GM23338 (cell line): ENCODE measurements around the gene BCAM. TPM values are rescaled to one million over a fixed set of nuclear protein-coding genes. Genes with fewer than 3 reads are reported as not detected.

ENCODE experiments used
- ATAC-seq: fragments of 200-7000 bp; cut with Tn5 transposase; 3 replicates; pipeline ENCODE4 v1.9.1; 2020
- DNase-seq: peaks from one replicate; pipeline ENCODE4 v3.0.0-alpha.2; 2015; ENCODE audit warnings: low spot score
- H2AFZ ChIP-seq: fragments of 200-600 bp; sonication (generic); 2 replicates; pipeline ENCODE4 v1.8.0; 2016; ENCODE audit warnings: antibody characterized with exemption, mild to moderate bottlenecking, moderate library complexity
- H3F3A ChIP-seq: fragments of 200-600 bp; sonication (generic); replicated peaks from 2 replicates; pipeline ENCODE4 v1.8.0; 2017; ENCODE audit warnings: antibody characterized with exemption, mixed run types, low read depth
- H3K27ac ChIP-seq: fragments of 200-600 bp; sonication (generic); 2 replicates; pipeline ENCODE4 v1.6.1; 2016; ENCODE audit warnings: low read depth
- H3K27me3 ChIP-seq: fragments of 200-600 bp; sonication (generic); 2 replicates; pipeline ENCODE4 v1.8.0; 2016; ENCODE audit warnings: mild to moderate bottlenecking, mixed run types, moderate library complexity; ENCODE audit not compliant: insufficient read depth
- H3K36me3 ChIP-seq: fragments of 200-600 bp; sonication (generic); 2 replicates; pipeline ENCODE4 v1.8.0; 2016; ENCODE audit warnings: mild to moderate bottlenecking; ENCODE audit not compliant: insufficient read depth
- H3K4me1 ChIP-seq: fragments of 200-600 bp; sonication (generic); 2 replicates; pipeline ENCODE4 v1.8.0; 2016; ENCODE audit warnings: mild to moderate bottlenecking, moderate library complexity; ENCODE audit not compliant: insufficient read depth
- H3K4me2 ChIP-seq: fragments of 200-600 bp; sonication (generic); 2 replicates; pipeline ENCODE4 v1.7.1; 2017; ENCODE audit warnings: mixed run types
- H3K4me3 ChIP-seq: fragments of 200-600 bp; sonication (generic); 2 replicates; pipeline ENCODE4 v1.6.1; 2016; ENCODE audit warnings: mixed run types
- H3K79me2 ChIP-seq: fragments of 200-600 bp; sonication (generic); replicated peaks from 2 replicates; pipeline ENCODE4 v1.8.0; 2017; ENCODE audit warnings: mild to moderate bottlenecking; ENCODE audit not compliant: insufficient read depth
- H3K9me2 ChIP-seq: fragments of 200-600 bp; sonication (generic); 2 replicates; pipeline ENCODE4 v1.8.0; 2017; ENCODE audit not compliant: insufficient read depth
- H4K20me1 ChIP-seq: fragments of 200-600 bp; sonication (generic); replicated peaks from 2 replicates; pipeline ENCODE4 v1.8.0; 2017; ENCODE audit warnings: mild to moderate bottlenecking; ENCODE audit not compliant: insufficient read depth
- H3K27ac Mint-ChIP-seq: 2 replicates; pipeline ENCODE4 v1.8.0; 2020; ENCODE audit warnings: inconsistent platforms, mild to moderate bottlenecking, moderate library complexity, mixed read lengths
- H3K27me3 Mint-ChIP-seq: 3 replicates; pipeline ENCODE4 v1.8.0; 2022; ENCODE audit warnings: low read depth, mild to moderate bottlenecking, moderate library complexity, mixed read lengths, inconsistent platforms; ENCODE audit not compliant: insufficient read depth, poor library complexity
- H3K36me3 Mint-ChIP-seq: 3 replicates; pipeline ENCODE4 v1.8.0; 2021; ENCODE audit warnings: low read depth, mild to moderate bottlenecking, inconsistent platforms, moderate library complexity, mixed read lengths
- H3K4me1 Mint-ChIP-seq: 3 replicates; pipeline ENCODE4 v1.8.0; 2020; ENCODE audit warnings: mild to moderate bottlenecking, inconsistent platforms, mixed read lengths
- H3K4me3 Mint-ChIP-seq: 3 replicates; pipeline ENCODE4 v1.8.0; 2021; ENCODE audit warnings: moderate library complexity, mild to moderate bottlenecking, inconsistent platforms, mixed read lengths
- H3K9me3 Mint-ChIP-seq: 3 replicates; pipeline ENCODE4 v1.8.0; 2020; ENCODE audit warnings: moderate library complexity, mild to moderate bottlenecking, inconsistent platforms, mixed read lengths
- CREB1 ChIP-seq: fragments of 250-450 bp; sonication (Bioruptor Pico); IDR thresholded peaks from 2 replicates; pipeline ENCODE4 v1.5.0; 2020; ENCODE audit warnings: low read depth, mild to moderate bottlenecking, moderate library complexity
- EZH2phosphoT487 ChIP-seq: fragments of 200-600 bp; sonication (generic); IDR thresholded peaks from one replicate; pipeline ENCODE4 v1.8.1; 2018; ENCODE audit warnings: antibody characterized with exemption; ENCODE audit not compliant: unreplicated experiment
- POLR2AphosphoS5 ChIP-seq: IDR thresholded peaks from 2 replicates; pipeline ENCODE4 v1.6.1; 2016; ENCODE audit warnings: antibody characterized with exemption, low read depth
- polyA plus RNA-seq: library from polyadenylated mRNA; unstranded; fragments of >200 nt; fragmentation: Nextera tagmentation; extraction: Ambion mirVana; gene quantifications from 2 replicates; pipeline ENCODE4 v1.2.1, GENCODE V29; 2016
- total RNA-seq: library from RNA; depleted of rRNA; stranded (reverse); fragments of >200 nt; shearing (Covaris generic); gene quantifications from 2 replicates; pipeline ENCODE4 v1.2.3, GENCODE V29; 2014
- TF ChIP-seq, protein P1 (sequence below), 2 experiments: fragments of 200-600 bp in 1 of 2; sonication (generic) in 1 of 2; conservative IDR thresholded peaks; 2 replicates each; pipeline versions ENCODE4 v1.5.1 to v1.6.1; 2016 to 2017; ENCODE audit warnings: antibody characterized with exemption in 2 of 2, low read depth in 2 of 2, mild to moderate bottlenecking in 2 of 2, moderate library complexity in 1 of 2
- TF ChIP-seq, protein P2 (sequence below): fragments of 250-450 bp; sonication (Bioruptor Pico); IDR thresholded peaks from 2 replicates; pipeline ENCODE4 v1.5.0; 2020; ENCODE audit warnings: mild to moderate bottlenecking, moderate library complexity

Gene BCAM
- total and polyA plus RNA-seq, 2 experiments from 2014 or later: 33.3 to 100 TPM

DNA sequence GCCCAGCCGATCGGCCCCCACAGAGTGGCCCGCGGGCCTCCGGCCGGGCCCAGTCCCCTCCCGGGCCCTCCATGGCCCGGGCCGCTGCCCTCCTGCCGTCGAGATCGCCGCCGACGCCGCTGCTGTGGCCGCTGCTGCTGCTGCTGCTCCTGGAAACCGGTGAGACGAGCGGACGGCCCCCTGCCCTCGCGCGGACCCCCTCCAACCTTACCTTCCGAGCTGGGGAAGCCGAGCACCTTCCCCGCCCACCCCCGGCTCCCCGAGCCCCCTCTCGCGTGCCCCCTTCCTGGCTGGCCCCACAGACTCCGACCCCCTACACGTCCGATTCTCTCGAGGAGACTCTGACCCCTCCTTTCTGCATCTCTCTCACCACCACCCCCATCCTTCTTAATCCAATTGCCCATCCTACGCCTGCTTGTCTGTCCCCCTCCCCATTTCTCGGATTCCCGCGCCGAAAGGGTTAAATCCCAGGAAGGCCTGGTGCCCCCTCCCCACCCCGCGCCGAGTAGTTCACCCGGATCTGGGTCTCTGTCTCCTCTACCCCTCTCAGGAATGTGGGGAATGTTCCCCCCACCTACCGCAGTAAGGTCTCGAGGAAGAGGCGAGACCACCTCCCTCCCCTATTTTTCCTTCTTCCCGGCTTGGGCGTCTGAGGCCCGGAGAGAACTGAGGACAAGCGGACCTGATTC is 37.7 kb downstream of the BCAM start:
- TF ChIP-seq, protein P1, sequence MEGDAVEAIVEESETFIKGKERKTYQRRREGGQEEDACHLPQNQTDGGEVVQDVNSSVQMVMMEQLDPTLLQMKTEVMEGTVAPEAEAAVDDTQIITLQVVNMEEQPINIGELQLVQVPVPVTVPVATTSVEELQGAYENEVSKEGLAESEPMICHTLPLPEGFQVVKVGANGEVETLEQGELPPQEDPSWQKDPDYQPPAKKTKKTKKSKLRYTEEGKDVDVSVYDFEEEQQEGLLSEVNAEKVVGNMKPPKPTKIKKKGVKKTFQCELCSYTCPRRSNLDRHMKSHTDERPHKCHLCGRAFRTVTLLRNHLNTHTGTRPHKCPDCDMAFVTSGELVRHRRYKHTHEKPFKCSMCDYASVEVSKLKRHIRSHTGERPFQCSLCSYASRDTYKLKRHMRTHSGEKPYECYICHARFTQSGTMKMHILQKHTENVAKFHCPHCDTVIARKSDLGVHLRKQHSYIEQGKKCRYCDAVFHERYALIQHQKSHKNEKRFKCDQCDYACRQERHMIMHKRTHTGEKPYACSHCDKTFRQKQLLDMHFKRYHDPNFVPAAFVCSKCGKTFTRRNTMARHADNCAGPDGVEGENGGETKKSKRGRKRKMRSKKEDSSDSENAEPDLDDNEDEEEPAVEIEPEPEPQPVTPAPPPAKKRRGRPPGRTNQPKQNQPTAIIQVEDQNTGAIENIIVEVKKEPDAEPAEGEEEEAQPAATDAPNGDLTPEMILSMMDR (conservative IDR thresholded peaks at IDR 0.05; ENCODE audit: low read depth in 2 of 2): no peak
- TF ChIP-seq EZH2phosphoT487 (no peak), POLR2AphosphoS5 (peak; percentile 36), CREB1 (0 out of 2 replicates have a peak, but pooled peaks have one; percentile 49)
- TF ChIP-seq, protein P2, sequence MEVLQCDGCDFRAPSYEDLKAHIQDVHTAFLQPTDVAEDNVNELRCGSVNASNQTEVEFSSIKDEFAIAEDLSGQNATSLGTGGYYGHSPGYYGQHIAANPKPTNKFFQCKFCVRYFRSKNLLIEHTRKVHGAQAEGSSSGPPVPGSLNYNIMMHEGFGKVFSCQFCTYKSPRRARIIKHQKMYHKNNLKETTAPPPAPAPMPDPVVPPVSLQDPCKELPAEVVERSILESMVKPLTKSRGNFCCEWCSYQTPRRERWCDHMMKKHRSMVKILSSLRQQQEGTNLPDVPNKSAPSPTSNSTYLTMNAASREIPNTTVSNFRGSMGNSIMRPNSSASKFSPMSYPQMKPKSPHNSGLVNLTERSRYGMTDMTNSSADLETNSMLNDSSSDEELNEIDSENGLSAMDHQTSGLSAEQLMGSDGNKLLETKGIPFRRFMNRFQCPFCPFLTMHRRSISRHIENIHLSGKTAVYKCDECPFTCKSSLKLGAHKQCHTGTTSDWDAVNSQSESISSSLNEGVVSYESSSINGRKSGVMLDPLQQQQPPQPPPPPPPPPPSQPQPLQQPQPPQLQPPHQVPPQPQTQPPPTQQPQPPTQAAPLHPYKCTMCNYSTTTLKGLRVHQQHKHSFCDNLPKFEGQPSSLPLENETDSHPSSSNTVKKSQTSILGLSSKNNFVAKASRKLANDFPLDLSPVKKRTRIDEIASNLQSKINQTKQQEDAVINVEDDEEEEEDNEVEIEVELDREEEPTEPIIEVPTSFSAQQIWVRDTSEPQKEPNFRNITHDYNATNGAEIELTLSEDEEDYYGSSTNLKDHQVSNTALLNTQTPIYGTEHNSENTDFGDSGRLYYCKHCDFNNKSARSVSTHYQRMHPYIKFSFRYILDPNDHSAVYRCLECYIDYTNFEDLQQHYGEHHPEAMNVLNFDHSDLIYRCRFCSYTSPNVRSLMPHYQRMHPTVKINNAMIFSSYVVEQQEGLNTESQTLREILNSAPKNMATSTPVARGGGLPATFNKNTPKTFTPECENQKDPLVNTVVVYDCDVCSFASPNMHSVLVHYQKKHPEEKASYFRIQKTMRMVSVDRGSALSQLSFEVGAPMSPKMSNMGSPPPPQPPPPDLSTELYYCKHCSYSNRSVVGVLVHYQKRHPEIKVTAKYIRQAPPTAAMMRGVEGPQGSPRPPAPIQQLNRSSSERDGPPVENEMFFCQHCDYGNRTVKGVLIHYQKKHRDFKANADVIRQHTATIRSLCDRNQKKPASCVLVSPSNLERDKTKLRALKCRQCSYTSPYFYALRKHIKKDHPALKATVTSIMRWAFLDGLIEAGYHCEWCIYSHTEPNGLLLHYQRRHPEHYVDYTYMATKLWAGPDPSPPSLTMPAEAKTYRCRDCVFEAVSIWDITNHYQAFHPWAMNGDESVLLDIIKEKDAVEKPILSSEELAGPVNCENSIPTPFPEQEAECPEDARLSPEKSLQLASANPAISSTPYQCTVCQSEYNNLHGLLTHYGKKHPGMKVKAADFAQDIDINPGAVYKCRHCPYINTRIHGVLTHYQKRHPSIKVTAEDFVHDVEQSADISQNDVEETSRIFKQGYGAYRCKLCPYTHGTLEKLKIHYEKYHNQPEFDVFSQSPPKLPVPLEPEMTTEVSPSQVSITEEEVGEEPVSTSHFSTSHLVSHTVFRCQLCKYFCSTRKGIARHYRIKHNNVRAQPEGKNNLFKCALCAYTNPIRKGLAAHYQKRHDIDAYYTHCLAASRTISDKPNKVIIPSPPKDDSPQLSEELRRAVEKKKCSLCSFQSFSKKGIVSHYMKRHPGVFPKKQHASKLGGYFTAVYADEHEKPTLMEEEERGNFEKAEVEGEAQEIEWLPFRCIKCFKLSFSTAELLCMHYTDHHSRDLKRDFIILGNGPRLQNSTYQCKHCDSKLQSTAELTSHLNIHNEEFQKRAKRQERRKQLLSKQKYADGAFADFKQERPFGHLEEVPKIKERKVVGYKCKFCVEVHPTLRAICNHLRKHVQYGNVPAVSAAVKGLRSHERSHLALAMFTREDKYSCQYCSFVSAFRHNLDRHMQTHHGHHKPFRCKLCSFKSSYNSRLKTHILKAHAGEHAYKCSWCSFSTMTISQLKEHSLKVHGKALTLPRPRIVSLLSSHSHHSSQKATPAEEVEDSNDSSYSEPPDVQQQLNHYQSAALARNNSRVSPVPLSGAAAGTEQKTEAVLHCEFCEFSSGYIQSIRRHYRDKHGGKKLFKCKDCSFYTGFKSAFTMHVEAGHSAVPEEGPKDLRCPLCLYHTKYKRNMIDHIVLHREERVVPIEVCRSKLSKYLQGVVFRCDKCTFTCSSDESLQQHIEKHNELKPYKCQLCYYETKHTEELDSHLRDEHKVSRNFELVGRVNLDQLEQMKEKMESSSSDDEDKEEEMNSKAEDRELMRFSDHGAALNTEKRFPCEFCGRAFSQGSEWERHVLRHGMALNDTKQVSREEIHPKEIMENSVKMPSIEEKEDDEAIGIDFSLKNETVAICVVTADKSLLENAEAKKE (CRISPR knock-in tag): no peak
- H3K27ac Mint-ChIP-seq: peak overlapping the region; percentile 97
- peaks cover 54% of the 10 kb centered on the region for H3K79me2 ChIP-seq
- no peak overlapping the region for H2AFZ ChIP-seq
- H3K9me3 Mint-ChIP-seq: peaks cover 3% of the 10 kb centered on the region; the same call in 2 of the 3 replicates
- H3K27ac ChIP-seq: peak overlapping the region; percentile 100
- H3K9me2 ChIP-seq: no peaks in the 10 kb centered on the region
- peaks cover 28% of the 10 kb centered on the region for H4K20me1 ChIP-seq
- peak overlapping the region; percentile 99 for H3K4me3 ChIP-seq
- peaks cover 25% of the 10 kb centered on the region for H3K4me1 ChIP-seq
- H3K27me3 ChIP-seq: peaks cover 13% of the 10 kb centered on the region; the same call in 1 of the 2 replicates
- peaks cover 36% of the 10 kb centered on the region for H3K27me3 Mint-ChIP-seq
- ATAC-seq (peak; percentile 36), DNase-seq (peak; percentile 98)
- H3K4me2 ChIP-seq: peak overlapping the region; percentile 100
- H3K4me3 Mint-ChIP-seq: peak overlapping the region; percentile 96
- peaks cover 18% of the 10 kb centered on the region; the same call in 2 of the 3 replicates for H3K36me3 Mint-ChIP-seq
- no peaks in the 10 kb centered on the region for H3K36me3 ChIP-seq
- peaks cover 23% of the 10 kb centered on the region for H3F3A ChIP-seq
- H3K4me1 Mint-ChIP-seq: peaks cover 26% of the 10 kb centered on the region
